GM19468 (cell line): ENCODE measurements around the gene INSIG1.

ENCODE experiments used
- ATAC-seq: cut with Tn5 transposase; IDR thresholded peaks from one replicate; pipeline ENCODE4 v1.9.1; 2021; ENCODE audit warnings: mild to moderate bottlenecking, moderate library complexity, moderate number of reproducible peaks; ENCODE audit not compliant: unreplicated experiment; ENCODE audit errors: extremely low read depth

Gene INSIG1

GRCh38 chr7:155297517-155298287, at the start of gene INSIG1:
INSIG1 (plus strand) TSS chr7:155297878; CDS start chr7:155298286, 408 bp downstream.
- peak; percentile 56 for ATAC-seq

DNA sequence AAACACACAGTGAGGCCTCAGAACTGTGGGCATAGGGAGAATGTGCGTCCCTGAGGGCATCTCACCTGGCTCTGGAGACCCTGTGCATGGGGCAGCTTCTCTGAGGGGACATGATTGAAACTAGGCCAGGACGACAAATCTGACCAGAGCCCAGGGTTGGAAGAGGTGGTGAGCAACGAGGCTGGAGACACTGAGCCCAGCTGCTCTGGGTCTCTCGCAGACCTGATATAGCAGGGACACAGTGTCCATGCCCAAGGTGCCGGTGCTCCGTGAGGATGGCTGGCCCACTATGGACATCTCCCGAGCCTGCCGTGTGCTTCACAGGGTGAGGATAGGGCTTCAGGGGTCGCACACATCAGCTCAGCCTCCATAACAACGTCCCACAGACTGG, 49.3 kb upstream of the INSIG1 start:
- ATAC-seq: no peak

DNA sequence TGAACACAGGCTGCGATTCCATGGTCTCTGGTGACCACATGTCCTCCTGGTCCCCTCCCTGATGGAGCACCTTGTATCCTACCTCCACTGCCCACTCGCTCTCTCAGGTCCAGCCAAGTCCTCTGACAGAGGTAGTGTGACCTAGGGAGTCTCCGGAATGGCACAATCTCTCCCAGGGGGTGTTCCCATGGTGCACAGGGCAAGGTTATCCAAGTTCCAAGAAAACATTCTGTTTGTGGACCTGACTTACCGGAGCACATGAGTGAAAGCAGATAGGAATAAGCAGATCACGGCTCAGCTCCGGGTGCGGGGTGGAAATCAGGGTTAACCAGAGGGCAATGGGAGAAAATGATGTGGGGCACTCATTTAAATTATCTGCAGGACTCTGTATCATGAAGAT, 45.8 kb upstream of the INSIG1 start:
- no peak for ATAC-seq

DNA sequence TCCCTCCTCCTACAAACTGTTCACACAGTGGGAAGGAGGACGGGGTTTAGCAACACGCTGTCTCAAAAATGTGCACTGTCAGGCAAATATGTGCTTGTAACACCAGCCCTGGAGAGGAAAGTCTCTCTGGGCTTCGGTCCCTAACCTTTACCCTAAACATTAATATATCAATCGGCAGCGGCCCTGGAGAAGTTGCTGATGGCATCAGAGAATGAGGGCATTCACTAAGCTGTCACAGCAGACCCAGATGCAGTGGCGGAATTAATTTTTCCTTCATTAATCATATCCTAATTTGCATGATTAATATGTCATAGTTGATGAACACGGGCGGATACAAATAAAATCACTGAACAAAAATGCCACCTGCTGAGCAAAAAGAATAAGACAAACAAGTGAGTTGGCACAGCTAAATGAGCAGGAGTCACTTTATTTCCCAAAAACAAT, 45.2 kb upstream of the INSIG1 start:
- ATAC-seq: no peak

DNA sequence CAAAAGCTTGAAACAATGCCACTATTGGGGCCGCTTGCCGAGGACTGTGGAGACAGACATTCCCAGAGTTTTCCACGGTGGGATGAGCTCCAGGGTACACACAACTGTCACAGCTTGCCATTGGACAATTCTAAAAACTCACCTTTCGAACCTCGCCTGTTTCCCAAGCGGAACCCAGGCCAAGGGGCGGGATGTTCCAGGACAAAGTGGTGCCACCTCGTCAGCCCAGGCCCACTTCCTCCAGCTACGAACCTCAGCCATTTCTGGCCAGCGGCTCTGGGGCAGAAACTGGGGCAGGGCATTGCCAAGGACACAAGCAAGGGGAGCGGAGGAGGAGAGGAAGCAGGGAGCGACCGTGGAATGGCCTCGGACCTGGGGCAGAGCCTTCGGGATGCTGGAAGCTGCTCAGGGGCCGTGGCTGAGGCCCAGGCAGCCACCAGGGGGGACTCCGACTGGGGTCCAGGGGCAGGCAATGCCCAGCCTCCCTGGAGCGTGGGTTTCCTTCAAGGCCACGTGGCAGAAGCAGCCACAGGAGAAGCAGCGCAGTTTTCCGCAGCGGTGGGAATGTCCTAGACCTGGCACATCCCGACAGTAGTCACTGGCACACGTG, 44.7 kb upstream of the INSIG1 start:
- no peak for ATAC-seq

DNA sequence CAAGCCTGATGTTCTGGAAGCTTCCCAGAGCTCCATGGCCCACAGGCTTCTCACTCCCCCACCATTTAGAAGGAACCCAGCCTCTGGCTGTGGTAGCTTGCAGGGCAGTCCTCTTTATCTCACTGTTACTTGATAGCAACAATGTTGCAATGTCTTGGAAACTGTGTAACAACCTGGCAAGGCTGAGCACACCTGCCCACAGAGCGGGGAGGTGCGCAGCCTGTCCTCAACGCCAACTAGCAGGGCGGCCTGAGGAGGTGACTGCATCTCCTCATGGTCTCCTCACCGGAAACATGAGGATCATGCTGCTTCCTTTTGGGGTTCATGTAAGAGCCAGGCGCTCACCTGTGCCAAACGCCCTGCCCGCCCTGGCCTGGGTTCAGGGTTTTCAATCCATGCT, 43.7 kb upstream of the INSIG1 start:
- no peak for ATAC-seq

- ATAC-seq: no peak
Observed at GRCh38 chr7:155255071-155255470, 42.6 kb upstream of the INSIG1 start.

DNA sequence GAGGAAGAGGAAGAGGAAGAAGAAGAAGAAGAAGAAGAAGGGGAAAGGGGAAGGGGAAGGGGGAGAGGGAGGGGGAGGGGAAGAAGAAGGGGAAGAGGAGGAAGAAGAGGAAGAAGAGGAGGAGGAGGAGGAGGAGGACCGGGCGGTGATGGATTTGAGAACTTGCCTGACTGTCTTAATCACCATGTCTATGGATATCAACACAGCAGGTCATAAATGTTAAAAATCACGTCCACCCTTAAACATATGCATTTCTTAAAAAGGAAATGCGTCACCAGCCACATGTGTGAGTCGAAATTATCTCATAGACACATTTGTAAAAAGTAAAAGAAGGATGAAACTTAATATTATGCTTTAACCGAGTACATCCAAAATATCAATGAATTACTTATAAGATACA, 42.1 kb upstream of the INSIG1 start:
- no peak for ATAC-seq

DNA sequence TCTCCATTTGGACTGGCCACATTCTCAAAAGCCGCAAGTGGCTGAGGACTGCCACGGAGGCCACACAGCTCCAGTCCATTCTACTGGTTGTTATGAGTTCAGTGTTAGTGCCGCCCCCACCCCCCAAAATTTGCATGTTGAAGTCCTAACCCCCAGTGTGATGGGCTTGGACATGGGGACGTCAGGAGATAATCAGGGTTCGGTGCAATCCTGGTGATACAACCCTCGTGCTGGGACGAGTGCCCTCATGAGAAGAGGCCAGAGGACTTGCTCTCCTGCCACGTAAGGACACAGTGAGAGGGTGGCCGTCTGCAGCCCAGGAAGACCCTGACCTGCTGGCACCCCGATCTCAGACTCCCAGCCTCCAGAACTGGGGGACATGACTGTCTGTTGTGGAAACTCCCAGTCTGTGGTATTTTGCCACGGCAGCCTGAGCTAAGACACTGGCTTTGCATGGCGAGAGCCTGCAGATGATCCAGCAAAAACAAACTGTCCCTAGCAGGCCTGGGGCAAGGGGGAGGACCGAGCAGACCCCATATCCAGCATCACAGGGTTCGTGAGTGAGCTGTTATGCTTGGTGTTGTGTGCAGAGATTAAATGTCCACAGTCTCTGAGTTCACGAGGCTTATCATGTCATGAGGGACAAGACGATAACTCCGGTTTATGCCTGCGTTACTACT, 41.5 kb upstream of the INSIG1 start:
- ATAC-seq: no peak

DNA sequence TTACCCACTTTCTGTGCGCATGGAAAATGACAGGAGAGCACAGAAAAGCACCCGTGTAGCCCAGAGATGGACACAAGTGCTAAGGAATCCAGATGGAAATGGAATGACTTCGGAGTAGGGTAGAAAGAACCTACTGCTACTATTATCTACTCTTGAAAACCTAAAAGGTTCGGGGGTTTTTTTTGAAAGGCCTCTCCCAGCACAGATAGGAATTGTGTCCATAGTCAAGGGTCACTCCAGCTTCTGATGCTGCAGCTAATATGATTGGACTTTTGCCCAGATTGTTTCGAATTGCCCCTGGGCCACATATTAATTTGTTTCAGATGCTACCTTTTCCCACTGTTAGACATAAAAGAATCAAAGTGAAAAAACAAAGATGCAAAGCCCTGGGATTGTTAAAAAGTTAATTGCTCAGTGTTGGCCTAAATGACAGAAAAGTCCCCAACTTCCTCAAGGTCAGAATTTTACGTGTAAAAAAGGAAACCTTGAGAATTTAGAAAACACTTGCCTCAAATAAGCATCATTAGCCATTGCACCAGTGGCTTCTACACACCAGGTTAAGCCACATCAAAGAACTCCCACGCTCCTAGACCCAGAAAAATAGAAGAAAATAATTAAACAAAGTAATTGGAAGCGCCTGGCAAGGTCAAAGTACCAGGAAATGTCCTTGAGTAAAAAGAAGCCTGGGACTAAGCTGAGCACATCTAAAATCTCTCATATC, 40.8 kb upstream of the INSIG1 start:
- ATAC-seq: no peak

DNA sequence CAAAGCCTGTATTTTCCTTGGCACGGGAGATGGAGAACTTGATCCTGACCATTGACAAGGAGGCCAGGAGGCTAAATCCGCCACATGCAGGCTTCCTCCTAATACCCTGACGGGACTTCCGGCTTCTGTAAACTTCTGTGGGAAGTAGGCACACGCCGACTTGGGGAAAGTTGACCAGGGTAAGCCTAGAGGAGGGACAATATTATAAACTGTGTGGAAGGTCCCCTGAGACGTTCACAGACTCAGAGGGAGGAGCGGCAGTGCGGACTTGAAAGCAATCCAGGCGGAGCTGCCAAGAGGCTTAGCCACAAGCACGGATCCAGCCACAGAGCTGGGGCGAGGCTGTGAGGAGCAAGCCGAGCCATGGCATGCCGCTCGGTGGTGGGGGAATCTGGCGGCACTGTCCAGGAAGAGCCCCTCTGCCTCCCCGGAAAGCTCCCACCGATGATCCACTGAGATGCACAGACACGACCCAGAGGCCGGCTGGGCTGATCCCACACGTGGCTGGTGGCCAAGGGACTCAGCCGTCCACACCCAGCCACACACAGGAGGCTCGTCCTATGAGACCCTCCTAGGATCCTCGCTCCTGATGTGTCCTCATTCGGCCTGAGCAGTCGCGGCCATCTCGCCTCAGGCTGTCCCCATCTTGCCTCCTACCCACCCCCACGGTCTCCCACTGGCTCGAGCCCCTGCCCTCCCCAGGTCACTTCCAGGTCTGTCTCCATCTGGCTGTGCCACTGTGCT, 40.0 kb upstream of the INSIG1 start:
- ATAC-seq: no peak

DNA sequence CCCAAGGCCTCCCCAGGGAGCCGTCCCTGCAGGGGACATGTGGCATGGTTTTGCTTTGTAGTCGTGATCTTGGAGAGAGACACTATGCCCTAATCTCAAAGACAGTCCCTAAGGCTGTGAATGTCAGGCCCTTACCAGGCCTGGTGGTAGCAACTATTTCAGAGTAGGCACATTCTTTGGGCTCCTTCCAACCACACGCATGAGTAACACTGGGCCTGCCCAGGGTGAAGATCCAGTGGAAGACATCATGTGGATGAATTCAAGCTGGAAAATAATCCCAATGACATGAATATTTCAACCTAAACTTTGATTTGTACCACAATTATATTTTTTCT, 39.5 kb upstream of the INSIG1 start:
- ATAC-seq: no peak

DNA sequence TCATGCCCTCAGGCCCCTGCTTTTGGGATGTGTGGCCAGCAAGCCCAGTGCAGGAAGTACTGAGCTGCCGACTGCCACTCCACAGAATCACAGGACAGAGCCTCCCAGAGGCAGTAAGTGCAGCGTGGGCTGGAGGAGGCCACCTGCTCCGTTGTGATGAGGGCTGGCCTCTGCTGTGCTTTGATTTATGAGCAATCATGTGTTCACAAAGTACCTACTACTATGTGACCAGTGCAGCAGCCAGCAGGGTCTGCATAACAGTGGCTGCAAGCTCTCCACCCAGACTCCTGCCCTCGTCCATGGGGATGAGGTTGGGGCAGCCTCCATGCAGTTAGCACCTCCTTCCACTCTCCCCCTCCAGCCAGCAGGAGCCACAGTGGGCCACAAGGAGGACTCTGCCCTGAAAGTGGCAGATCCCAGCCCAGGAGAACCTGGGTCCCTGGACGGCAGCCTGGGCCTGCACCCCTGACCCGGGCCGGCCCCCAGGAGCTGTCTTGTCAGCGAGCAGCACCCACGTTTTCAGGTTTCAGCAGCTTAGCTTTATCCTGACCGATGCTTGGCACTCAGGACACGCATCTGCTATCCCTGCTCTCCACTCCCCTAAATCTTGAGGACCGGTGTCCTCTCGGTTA, 37.7 kb upstream of the INSIG1 start:
- no peak for ATAC-seq

- ATAC-seq: no peak
Observed at GRCh38 chr7:155260498-155260872, 37.2 kb upstream of the INSIG1 start.

DNA sequence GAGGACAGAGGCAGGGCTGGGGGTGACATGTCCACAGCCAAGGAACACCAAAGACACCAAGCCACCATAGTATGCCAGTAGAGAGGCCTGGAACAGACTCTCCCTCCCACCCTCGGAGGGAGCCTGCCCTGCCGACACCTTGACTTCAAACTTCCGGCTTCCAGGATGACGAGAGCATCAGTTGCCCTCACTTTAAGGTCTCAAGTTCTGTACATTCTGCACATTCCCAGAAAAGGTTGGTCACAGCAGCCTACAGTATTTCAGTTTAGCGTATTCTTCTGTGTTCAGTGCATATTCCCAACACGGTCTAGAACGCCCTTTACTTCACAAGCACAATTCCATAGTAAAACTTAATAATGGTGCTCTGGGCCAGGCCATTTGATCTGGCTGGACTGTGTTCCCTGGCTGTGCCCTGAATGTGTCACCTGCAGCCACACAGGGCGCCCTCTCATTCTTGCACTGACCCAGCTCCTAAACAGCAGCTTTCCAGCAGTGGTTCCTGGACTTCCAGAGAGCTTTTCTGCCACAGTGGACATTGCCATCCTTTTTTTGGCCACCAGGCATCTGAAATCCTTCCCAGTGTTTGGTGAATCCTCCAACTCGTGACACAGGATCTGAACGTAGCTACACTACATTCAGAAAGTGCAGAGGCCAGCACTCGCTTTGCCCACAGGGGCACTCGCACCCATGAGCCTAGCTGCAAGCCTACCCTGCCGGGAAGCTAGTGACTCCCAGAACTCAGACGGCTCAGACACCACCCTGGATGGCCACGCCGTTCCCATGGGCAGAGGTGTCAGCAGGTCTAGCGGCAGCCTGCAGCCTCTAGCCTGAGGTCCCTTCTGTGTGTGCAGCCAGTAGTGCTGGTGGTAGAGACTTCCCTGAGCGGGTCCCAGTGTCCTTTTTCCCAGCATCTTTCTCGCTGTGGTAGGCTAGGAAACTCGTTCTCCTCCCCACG, 36.4 kb upstream of the INSIG1 start:
- ATAC-seq: no peak

- ATAC-seq: no peak
Observed at GRCh38 chr7:155262031-155262430, 35.6 kb upstream of the INSIG1 start.

DNA sequence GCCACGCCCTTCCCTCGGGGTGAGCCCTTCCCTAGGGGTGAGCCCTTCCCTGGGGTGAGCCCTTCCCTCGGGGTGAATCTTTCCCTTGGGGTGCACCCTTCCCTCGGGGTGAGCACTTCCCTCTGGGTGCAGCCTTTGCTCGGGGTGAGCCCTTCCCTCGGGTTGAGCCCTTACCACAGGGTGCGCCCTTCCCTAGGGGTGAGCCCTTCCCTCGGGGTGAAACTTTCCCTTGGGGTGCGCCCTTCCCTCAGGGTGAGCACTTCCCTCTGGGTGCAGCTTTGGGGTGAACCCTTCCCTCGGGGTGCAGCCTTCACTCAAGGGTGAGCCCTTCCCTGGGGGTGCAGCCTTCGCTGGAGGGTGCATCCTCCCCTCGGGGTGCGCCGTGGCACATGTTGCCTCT, 34.6 kb upstream of the INSIG1 start:
- no peak for ATAC-seq

DNA sequence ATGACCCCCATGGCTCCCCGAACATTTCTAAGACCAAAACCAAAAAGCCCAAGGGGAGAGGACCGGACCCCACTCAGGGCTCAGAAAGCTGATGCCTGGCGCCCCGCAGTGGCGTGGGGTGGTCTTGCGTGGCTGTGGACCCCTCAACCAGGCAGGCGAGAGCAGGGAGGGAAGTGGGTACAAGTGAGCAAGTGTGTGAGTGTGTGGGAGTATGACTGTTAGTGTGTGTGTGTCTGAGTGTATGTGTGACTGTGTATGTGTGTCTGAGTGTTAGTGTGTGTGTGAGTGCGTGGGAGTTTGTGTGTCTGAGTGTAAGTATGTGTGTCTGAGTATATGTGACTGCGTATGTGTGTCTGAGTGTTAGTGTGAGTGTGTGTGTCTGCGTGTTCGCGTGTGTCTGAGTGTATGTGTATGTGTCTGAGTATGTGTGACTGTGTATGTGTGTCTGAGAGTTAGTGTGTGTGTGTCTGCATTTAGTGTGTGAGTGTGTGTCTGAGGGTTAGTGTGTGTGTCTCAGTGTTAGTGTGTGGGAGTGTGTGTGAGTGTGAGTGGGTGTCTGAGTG, 34.0 kb upstream of the INSIG1 start:
- no peak for ATAC-seq
